Effector memory CD4-positive, alpha-beta T cell (primary cell): ENCODE results near the gene PTPRH.

ENCODE experiments used
- DNase-seq, 3 donors: peaks; one replicate each; pipeline ENCODE4 v3.0.0-alpha.2; 2020
- H3K27ac ChIP-seq: 2 replicates; pipeline ENCODE4 v1.7.0; 2013; ENCODE audit warnings: mild to moderate bottlenecking, low read length, moderate library complexity; ENCODE audit not compliant: insufficient read depth, poor library complexity, severe bottlenecking
- H3K27me3 ChIP-seq: replicated peaks from 2 replicates; pipeline ENCODE4 v1.7.0; 2013; ENCODE audit warnings: mild to moderate bottlenecking, low read length; ENCODE audit not compliant: insufficient read depth, control insufficient read depth, poor library complexity, severe bottlenecking
- H3K36me3 ChIP-seq: 2 replicates; pipeline ENCODE4 v1.7.0; 2013; ENCODE audit warnings: mild to moderate bottlenecking, low read length, moderate library complexity; ENCODE audit not compliant: control insufficient read depth, insufficient read depth
- H3K4me1 ChIP-seq: 2 replicates; pipeline ENCODE4 v1.7.0; 2013; ENCODE audit warnings: low read length, mild to moderate bottlenecking; ENCODE audit not compliant: control insufficient read depth, insufficient read depth, poor library complexity, severe bottlenecking
- H3K4me3 ChIP-seq: 2 replicates; pipeline ENCODE4 v1.7.0; 2013; ENCODE audit warnings: low read length, low read depth, mild to moderate bottlenecking; ENCODE audit not compliant: insufficient read depth, poor library complexity, severe bottlenecking
- H3K9me3 ChIP-seq: 2 replicates; pipeline ENCODE4 v1.7.0; 2013; ENCODE audit warnings: mild to moderate bottlenecking, low read length, moderate library complexity; ENCODE audit not compliant: control insufficient read depth

The PTPRH gene

GRCh38 chr19:55147545-55148251 lies 61.6 kb downstream of the PTPRH start:
- H3K27ac ChIP-seq: no peak overlapping the region
- H3K4me1 ChIP-seq: peaks cover 8% of the 10 kb centered on the region
- no peak for DNase-seq
- H3K9me3 ChIP-seq: no peaks in the 10 kb centered on the region
- H3K4me3 ChIP-seq: no peak overlapping the region
- H3K36me3 ChIP-seq: no peaks in the 10 kb centered on the region
- H3K27me3 ChIP-seq: peaks cover 37% of the 10 kb centered on the region

- peaks cover 8% of the 10 kb centered on the region for H3K4me1 ChIP-seq
- H3K27me3 ChIP-seq: peaks cover 37% of the 10 kb centered on the region
- no peak for DNase-seq
- no peak overlapping the region for H3K27ac ChIP-seq
- H3K9me3 ChIP-seq: no peaks in the 10 kb centered on the region
- no peaks in the 10 kb centered on the region for H3K36me3 ChIP-seq
- no peak overlapping the region for H3K4me3 ChIP-seq
Observed at GRCh38 chr19:55146705-55147273, 62.5 kb downstream of the PTPRH start.

GRCh38 chr19:55146078-55146704 lies 63.1 kb downstream of the PTPRH start:
- no peak for DNase-seq
- Histone ChIP-seq H3K4me3 (no peak overlapping the region), H3K36me3 (no peaks in the 10 kb centered on the region), H3K9me3 (no peaks in the 10 kb centered on the region), H3K27me3 (peaks cover 38% of the 10 kb centered on the region), H3K4me1 (peaks cover 8% of the 10 kb centered on the region), H3K27ac (no peak overlapping the region)

DNA sequence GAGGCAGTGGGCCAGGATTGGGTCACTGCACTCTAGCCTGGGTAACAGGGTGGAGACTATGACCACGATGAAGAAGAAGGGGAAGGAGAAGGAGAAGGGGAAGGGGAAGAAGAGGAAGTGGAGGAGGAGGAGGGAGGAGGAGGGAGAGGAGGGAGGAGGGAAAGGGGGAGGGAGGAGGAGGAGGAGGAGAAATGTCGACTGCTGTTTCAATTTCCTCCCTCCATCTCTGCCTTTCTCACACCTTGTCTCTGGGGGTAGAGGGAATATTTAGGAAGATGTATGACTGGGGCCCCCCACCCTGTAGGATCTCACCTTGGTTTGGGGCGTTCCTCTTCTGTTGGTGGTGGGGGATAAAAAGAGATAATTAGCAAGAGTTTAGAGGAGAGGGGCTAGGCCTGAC lies 64.1 kb downstream of the PTPRH start:
- Histone ChIP-seq H3K27ac (no peak overlapping the region), H3K9me3 (no peaks in the 10 kb centered on the region), H3K4me3 (no peak overlapping the region), H3K27me3 (peaks cover 43% of the 10 kb centered on the region), H3K36me3 (no peaks in the 10 kb centered on the region), H3K4me1 (peaks cover 12% of the 10 kb centered on the region)
- DNase-seq: no peak

- Histone ChIP-seq H3K4me3 (no peak overlapping the region), H3K27ac (no peak overlapping the region), H3K36me3 (no peaks in the 10 kb centered on the region), H3K27me3 (peaks cover 37% of the 10 kb centered on the region), H3K4me1 (peaks cover 9% of the 10 kb centered on the region), H3K9me3 (no peaks in the 10 kb centered on the region)
- DNase-seq: no peak
Observed at GRCh38 chr19:55141696-55142095, 67.6 kb downstream of the PTPRH start.

GRCh38 chr19:55137915-55138314 lies 71.4 kb downstream of the PTPRH start:
- Histone ChIP-seq H3K4me1 (peaks cover 4% of the 10 kb centered on the region), H3K27me3 (peaks cover 6% of the 10 kb centered on the region), H3K9me3 (no peaks in the 10 kb centered on the region), H3K27ac (no peak overlapping the region), H3K36me3 (no peaks in the 10 kb centered on the region), H3K4me3 (no peak overlapping the region)
- DNase-seq: no peak

DNA sequence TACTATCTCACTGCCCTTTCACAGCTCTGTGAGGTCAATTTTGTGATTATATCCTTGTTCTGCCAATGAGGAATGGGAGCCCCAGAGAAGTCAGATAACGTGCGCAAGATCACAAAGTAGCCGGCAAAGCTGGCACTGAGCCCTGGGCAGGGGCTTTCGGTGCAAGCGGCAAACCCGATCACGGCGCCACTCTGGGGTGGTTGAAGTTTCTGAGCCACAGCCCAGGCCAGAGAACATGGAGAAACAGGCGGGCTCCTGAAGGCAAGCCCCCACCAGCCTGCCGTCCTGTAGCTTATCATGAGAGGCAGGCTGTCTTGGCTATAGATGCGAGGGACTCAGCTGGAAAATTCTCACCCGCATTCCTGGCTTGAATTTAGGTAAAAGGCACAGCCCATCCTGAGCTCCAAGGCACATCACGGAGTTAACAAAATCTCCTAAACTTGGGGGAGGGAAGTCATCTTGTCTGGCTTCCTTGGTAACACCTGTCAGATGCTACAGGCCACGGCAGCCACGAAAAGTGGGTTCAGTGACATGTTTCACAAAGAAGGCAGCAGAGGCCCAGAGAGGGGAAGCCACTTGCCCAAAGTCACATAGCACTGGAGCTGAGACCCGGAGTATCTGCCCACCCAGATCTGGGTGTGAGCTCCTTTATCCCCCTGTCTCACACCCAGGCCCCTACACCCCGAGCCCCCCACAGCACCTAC lies 72.8 kb downstream of the PTPRH start:
- Histone ChIP-seq H3K4me3 (no peak overlapping the region), H3K36me3 (no peaks in the 10 kb centered on the region), H3K27me3 (peaks cover 6% of the 10 kb centered on the region), H3K27ac (no peak overlapping the region), H3K9me3 (no peaks in the 10 kb centered on the region), H3K4me1 (peaks cover 4% of the 10 kb centered on the region)
- DNase-seq: no peak

DNA sequence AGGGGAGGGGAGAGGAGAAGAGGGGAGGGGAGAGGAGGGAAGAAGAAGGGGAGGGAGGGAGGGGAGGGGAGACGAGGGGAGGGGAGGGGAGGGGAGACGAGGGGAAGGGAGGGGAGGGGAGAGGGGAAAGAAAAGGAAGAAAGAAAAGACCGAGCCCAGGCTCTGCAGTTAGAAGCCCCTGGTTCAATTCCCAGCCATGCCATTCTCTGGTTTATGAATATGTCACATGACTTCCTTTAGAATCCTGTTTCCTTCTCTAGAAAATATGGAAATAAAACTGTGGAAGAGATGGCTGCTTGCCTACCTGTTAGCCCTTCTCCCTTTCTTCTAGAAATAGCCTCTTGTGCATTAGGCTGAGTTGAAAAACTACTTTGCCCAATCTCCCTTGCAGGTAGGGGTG lies 74.6 kb downstream of the PTPRH start:
- H3K4me1 ChIP-seq: no peaks in the 10 kb centered on the region
- H3K9me3 ChIP-seq: no peaks in the 10 kb centered on the region
- no peak overlapping the region for H3K4me3 ChIP-seq
- no peak for DNase-seq
- no peaks in the 10 kb centered on the region for H3K27me3 ChIP-seq
- H3K36me3 ChIP-seq: no peaks in the 10 kb centered on the region
- no peak overlapping the region for H3K27ac ChIP-seq

DNA sequence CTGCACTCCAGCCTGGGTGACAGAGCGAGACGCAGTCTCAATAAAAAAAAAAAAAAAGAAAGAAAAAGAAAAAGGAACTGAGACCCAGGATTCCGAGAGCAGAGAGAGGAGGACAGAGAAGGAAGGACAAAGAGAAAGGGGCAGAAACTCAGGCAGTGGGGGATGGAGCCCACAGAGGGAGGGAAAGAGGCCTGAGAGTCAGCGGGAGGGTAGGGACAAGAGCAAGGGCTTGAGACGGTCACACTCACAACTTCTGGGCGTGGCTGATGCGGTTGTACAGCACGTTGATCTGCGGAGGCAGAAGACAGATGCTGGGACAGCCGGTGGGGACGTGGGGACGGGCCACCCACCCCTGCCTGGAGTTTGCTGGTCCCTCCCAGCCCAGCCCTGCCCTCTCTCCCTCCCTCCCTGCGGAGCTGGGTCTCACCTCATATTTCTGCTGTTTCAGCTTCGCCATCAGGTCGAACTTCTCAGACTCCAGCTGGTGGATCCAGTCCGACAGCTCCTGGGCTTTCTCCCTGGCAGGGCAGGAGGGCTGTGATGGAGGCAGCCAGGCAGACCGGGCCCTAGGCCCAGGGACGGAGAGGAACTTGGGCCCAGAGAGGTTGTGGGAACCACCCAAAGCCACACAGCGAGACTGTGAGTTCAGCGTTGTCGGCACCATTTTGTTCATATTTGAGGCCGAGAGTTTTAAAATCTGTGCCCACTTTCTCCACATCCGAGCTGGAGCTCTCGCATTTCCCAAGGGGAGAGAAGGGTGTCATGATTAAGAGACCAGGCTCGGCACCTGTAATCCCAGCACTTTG lies 75.5 kb downstream of the PTPRH start:
- Histone ChIP-seq H3K27me3 (no peaks in the 10 kb centered on the region), H3K36me3 (no peaks in the 10 kb centered on the region), H3K27ac (no peak overlapping the region), H3K4me3 (no peak overlapping the region), H3K9me3 (no peaks in the 10 kb centered on the region), H3K4me1 (no peaks in the 10 kb centered on the region)
- no peak for DNase-seq
